PC-3 (cell line): ENCODE results near the gene NOS2.

Experiments
- EZH2 ChIP-seq: fragments of 300-600 bp; sonication (generic); IDR thresholded peaks from one replicate; pipeline ENCODE4 v1.6.1; 2017; ENCODE audit warnings: antibody characterized with exemption, mild to moderate bottlenecking, low read length; ENCODE audit not compliant: unreplicated experiment
- EZH2phosphoT487 ChIP-seq: fragments of 300-600 bp; sonication (generic); IDR thresholded peaks from 2 replicates; pipeline ENCODE4 v1.6.1; 2018; ENCODE audit warnings: mild to moderate bottlenecking, antibody characterized with exemption, low read length, borderline replicate concordance
- TF ChIP-seq, protein P1 (sequence below): fragments of 300-600 bp; sonication (generic); conservative IDR thresholded peaks from 2 replicates; pipeline ENCODE4 v1.5.1; 2017; ENCODE audit warnings: antibody characterized with exemption, low read depth, mild to moderate bottlenecking, low read length

DNA sequence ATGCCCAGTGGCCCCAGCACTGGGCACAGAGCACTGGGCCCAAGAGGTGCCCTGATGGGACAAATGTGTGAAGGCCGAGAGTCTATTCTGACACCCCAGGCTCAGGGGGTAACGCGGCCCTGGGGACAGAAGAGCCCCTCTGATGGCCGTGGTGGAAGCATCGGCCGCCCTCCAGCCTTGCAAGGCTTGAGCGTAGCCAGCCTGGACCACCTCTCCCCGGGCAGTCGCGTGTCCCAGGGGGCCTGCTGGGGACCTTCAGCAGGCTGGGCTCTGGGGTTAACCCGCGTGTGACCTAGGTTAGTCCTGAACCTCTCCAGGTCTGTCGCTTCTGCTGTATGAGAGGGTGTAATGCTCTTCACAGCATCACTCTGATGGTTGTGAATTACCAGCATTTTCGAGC lies 40.8 kb downstream of the NOS2 start:
- TF ChIP-seq, protein P1, sequence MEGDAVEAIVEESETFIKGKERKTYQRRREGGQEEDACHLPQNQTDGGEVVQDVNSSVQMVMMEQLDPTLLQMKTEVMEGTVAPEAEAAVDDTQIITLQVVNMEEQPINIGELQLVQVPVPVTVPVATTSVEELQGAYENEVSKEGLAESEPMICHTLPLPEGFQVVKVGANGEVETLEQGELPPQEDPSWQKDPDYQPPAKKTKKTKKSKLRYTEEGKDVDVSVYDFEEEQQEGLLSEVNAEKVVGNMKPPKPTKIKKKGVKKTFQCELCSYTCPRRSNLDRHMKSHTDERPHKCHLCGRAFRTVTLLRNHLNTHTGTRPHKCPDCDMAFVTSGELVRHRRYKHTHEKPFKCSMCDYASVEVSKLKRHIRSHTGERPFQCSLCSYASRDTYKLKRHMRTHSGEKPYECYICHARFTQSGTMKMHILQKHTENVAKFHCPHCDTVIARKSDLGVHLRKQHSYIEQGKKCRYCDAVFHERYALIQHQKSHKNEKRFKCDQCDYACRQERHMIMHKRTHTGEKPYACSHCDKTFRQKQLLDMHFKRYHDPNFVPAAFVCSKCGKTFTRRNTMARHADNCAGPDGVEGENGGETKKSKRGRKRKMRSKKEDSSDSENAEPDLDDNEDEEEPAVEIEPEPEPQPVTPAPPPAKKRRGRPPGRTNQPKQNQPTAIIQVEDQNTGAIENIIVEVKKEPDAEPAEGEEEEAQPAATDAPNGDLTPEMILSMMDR, result no peak
- no peak for TF ChIP-seq EZH2
- TF ChIP-seq EZH2phosphoT487, result no peak
